Keratinocyte (primary cell): ENCODE measurements around the gene DDX50. TPM values are rescaled to one million over a fixed set of nuclear protein-coding genes. Genes with fewer than 3 reads are reported as not detected.

Experiments
- DNase-seq: peaks from one replicate; pipeline ENCODE4 v3.0.0-alpha.2; 2011; ENCODE audit warnings: low read depth, missing footprints, low spot score
- FAIRE-seq: peaks from 2 replicates; lab custom pipeline; 2011; peaks lifted over from hg19 to GRCh38; lab: Jason Lieb, UNC
- H2AFZ ChIP-seq: 2 replicates; pipeline ENCODE4 v1.6.0; 2012; ENCODE audit warnings: low read length, control low read depth, inconsistent platforms; ENCODE audit not compliant: control insufficient read depth
- H3K27ac ChIP-seq: 2 replicates; pipeline ENCODE4 v1.5.1; 2011; ENCODE audit warnings: low read length; ENCODE audit not compliant: control insufficient read depth, insufficient read depth
- H3K27me3 ChIP-seq: 3 replicates; pipeline ENCODE4 v1.6.0; 2011; ENCODE audit warnings: low read length; ENCODE audit not compliant: control insufficient read depth, insufficient read depth; ENCODE audit errors: extremely low read depth
- H3K36me3 ChIP-seq, 2 experiments: 2 replicates in 1 of 2; 3 replicates in 1 of 2; pipeline ENCODE4 v1.5.1; 2011; ENCODE audit warnings: low read length in 2 of 2, mild to moderate bottlenecking in 1 of 2; ENCODE audit not compliant: control insufficient read depth in 2 of 2, insufficient read depth in 2 of 2; ENCODE audit errors: extremely low read depth in 1 of 2
- H3K4me1 ChIP-seq: 3 replicates; pipeline ENCODE4 v1.5.1; 2011; ENCODE audit warnings: low read length; ENCODE audit not compliant: control insufficient read depth, insufficient read depth; ENCODE audit errors: extremely low read depth
- H3K4me2 ChIP-seq: 3 replicates; pipeline ENCODE4 v1.6.0; 2011; ENCODE audit warnings: low read depth, low read length; ENCODE audit not compliant: control insufficient read depth, insufficient read depth; ENCODE audit errors: extremely low read depth
- H3K4me3 ChIP-seq, 3 experiments: fragments of 200-600 bp in 1 of 3; sonication (generic) in 1 of 3; 2 replicates in 2 of 3; 3 replicates in 1 of 3; pipeline ENCODE4 v1.5.1; 2011 to 2016; ENCODE audit warnings: low read length in 3 of 3, mild to moderate bottlenecking in 3 of 3, control low read depth in 2 of 3, inconsistent platforms in 1 of 3, low read depth in 1 of 3, mixed read lengths in 1 of 3, mixed run types in 1 of 3, moderate library complexity in 1 of 3; ENCODE audit not compliant: control insufficient read depth in 2 of 3, insufficient read depth in 2 of 3; ENCODE audit errors: extremely low read depth in 1 of 3
- H3K79me2 ChIP-seq: 2 replicates; pipeline ENCODE4 v1.6.0; 2012; ENCODE audit warnings: low read length; ENCODE audit not compliant: control insufficient read depth, insufficient read depth
- H3K9ac ChIP-seq: 3 replicates; pipeline ENCODE4 v1.6.0; 2011; ENCODE audit warnings: low read length; ENCODE audit not compliant: control insufficient read depth, insufficient read depth; ENCODE audit errors: extremely low read depth
- H3K9me1 ChIP-seq: 3 replicates; pipeline ENCODE4 v1.6.0; 2011; ENCODE audit warnings: low read length; ENCODE audit not compliant: control insufficient read depth, insufficient read depth; ENCODE audit errors: extremely low read depth
- H3K9me3 ChIP-seq: 2 replicates; pipeline ENCODE4 v1.5.1; 2012; ENCODE audit warnings: low read depth, low read length; ENCODE audit not compliant: control insufficient read depth
- H4K20me1 ChIP-seq: 3 replicates; pipeline ENCODE4 v1.6.0; 2011; ENCODE audit warnings: low read length; ENCODE audit not compliant: control insufficient read depth, insufficient read depth; ENCODE audit errors: extremely low read depth
- CTCF ChIP-seq, 3 experiments: IDR thresholded peaks in 1 of 3; conservative IDR thresholded peaks in 1 of 3; optimal IDR thresholded peaks in 1 of 3; 2 replicates in 2 of 3; 3 replicates in 1 of 3; pipeline versions ENCODE3 to v1.5.1; 2011; ENCODE audit warnings: low read length in 3 of 3, mild to moderate bottlenecking in 3 of 3, moderate library complexity in 2 of 3, control low read depth in 1 of 3, inconsistent platforms in 1 of 3; ENCODE audit not compliant: insufficient read depth in 2 of 3; ENCODE audit errors: extremely low read depth in 1 of 3
- EZH2 ChIP-seq: IDR thresholded peaks from one replicate; pipeline ENCODE4 v1.6.1; 2012; ENCODE audit warnings: inconsistent platforms, mild to moderate bottlenecking, low read length, moderate library complexity
- dilution Hi-C: fragments of 300-500 bp; cut with MboI; formaldehyde crosslinking; loops from one replicate; pipeline ENCODE4 v1.7.0; 2020; ENCODE audit warnings: low sequenced_read_pairs; ENCODE audit not compliant: extremely low pct_ligation_motif_present
- polyA plus RNA-seq, 5 experiments: library from polyadenylated mRNA; depleted of rRNA in 3 of 5; stranded (reverse) in 3 of 5; stranded (forward) in 1 of 5; unstranded in 1 of 5; fragments of >200 nt; gene quantifications; 1 replicate in 1 of 5; 2 replicates in 3 of 5; 3 replicates in 1 of 5; pipeline versions ENCODE4 v1.2.1 to v1.2.3, GENCODE V29; 2011 to 2012; ENCODE audit warnings: missing spikeins in 2 of 5, low read depth in 1 of 5, low replicate concordance in 1 of 5

The DDX50 gene
- polyA plus RNA-seq, 1 donor (not counting 4 experiments of a cell fraction or from before 2014, with no cell fraction given), result 40.6 TPM

- dilution Hi-C loops, result no loop called here
- Histone ChIP-seq H3K9me1 (no peaks in the 10 kb centered on the region), H2AFZ (no peak overlapping the region), H4K20me1 (peaks cover 2% of the 10 kb centered on the region), H3K4me2 (no peak overlapping the region), H3K27me3 (no peaks in the 10 kb centered on the region), H3K27ac (no peak overlapping the region), H3K79me2 (peaks cover 18% of the 10 kb centered on the region), H3K9ac (no peak overlapping the region), H3K4me1 (no peaks in the 10 kb centered on the region), H3K9me3 (no peaks in the 10 kb centered on the region), H3K4me3 (no peak overlapping the region), H3K36me3 (peaks cover 28 to 48% of the 10 kb centered on the region in 2 experiments)
- TF ChIP-seq EZH2 (no peak), CTCF (optimal IDR thresholded peaks at IDR 0.05 in 1 of 3, IDR thresholded peaks at IDR 0.05 in 1 of 3, conservative IDR thresholded peaks at IDR 0.05 in 1 of 3; ENCODE audit: extremely low read depth in 1 of 3, insufficient read depth in 2 of 3, low read length in 3 of 3) (peak in 1 of 3 experiments; percentile 35)
- FAIRE-seq, result no peak
- DNase-seq, result no peak
Measured at GRCh38 chr10:68981074-68981473, 80.0 kb downstream of the DDX50 start.

- H3K36me3 ChIP-seq, result peaks cover 26 to 43% of the 10 kb centered on the region in 2 experiments
- H3K27ac ChIP-seq, result no peak overlapping the region
- FAIRE-seq (no peak), DNase-seq (no peak)
- H3K27me3 ChIP-seq, result no peaks in the 10 kb centered on the region
- no peak overlapping the region for H3K4me3 ChIP-seq
- no peaks in the 10 kb centered on the region for H3K9me3 ChIP-seq
- no peak overlapping the region for H3K9ac ChIP-seq
- peaks cover 15% of the 10 kb centered on the region for H3K79me2 ChIP-seq
- no peaks in the 10 kb centered on the region for H3K4me1 ChIP-seq
- no peak overlapping the region for H2AFZ ChIP-seq
- dilution Hi-C loops, result no loop called here
- H3K9me1 ChIP-seq, result no peaks in the 10 kb centered on the region
- no peaks in the 10 kb centered on the region for H4K20me1 ChIP-seq
- H3K4me2 ChIP-seq, result no peak overlapping the region
- TF ChIP-seq CTCF (optimal IDR thresholded peaks at IDR 0.05 in 1 of 3, IDR thresholded peaks at IDR 0.05 in 1 of 3, conservative IDR thresholded peaks at IDR 0.05 in 1 of 3; ENCODE audit: extremely low read depth in 1 of 3, insufficient read depth in 2 of 3, low read length in 3 of 3) (no peak), EZH2 (no peak)
Measured at GRCh38 chr10:68982389-68982788, 81.3 kb downstream of the DDX50 start.
